ENCODE results near the gene ACP3. TPM values are rescaled to one million over a fixed set of nuclear protein-coding genes. Genes with fewer than 3 reads are reported as not detected.
"Not testable (repeated sequence)": the region's sequence is repeated elsewhere in the genome, so short reads cannot be mapped to it uniquely, and the experiment has no call there.

The ACP3 gene
- total RNA-seq, 1 donor from 2014 or later = not detected

- Mint-ChIP-seq H3K27ac (ENCODE audit: unreplicated experiment) (no peak overlapping the region), H3K36me3 (ENCODE audit: unreplicated experiment) (peaks cover 10% of the 10 kb centered on the region), H3K27me3 (ENCODE audit: unreplicated experiment) (peaks cover 9% of the 10 kb centered on the region), H3K4me1 (ENCODE audit: low read depth, unreplicated experiment) (no peaks in the 10 kb centered on the region), H3K4me3 (ENCODE audit: unreplicated experiment) (no peak overlapping the region), H3K9me3 (ENCODE audit: unreplicated experiment) (peaks cover 7% of the 10 kb centered on the region)
- no peak for TF ChIP-seq CTCF (IDR thresholded peaks at IDR 0.05; ENCODE audit: partially characterized antibody, unreplicated experiment)
- no peak for DNase-seq
Measured at GRCh38 chr3:132380920-132381319, 63.7 kb downstream of the ACP3 start.

- Mint-ChIP-seq H3K36me3 (ENCODE audit: unreplicated experiment) (peaks cover 10% of the 10 kb centered on the region), H3K27me3 (ENCODE audit: unreplicated experiment) (peaks cover 9% of the 10 kb centered on the region), H3K4me1 (ENCODE audit: low read depth, unreplicated experiment) (no peaks in the 10 kb centered on the region), H3K27ac (ENCODE audit: unreplicated experiment) (no peak overlapping the region), H3K4me3 (ENCODE audit: unreplicated experiment) (no peak overlapping the region), H3K9me3 (ENCODE audit: unreplicated experiment) (peaks cover 7% of the 10 kb centered on the region)
- DNase-seq = no peak
- no peak for TF ChIP-seq CTCF (IDR thresholded peaks at IDR 0.05; ENCODE audit: partially characterized antibody, unreplicated experiment)
Measured at GRCh38 chr3:132381348-132381944, 64.2 kb downstream of the ACP3 start.

- TF ChIP-seq CTCF (IDR thresholded peaks at IDR 0.05; ENCODE audit: partially characterized antibody, unreplicated experiment) = no peak
- DNase-seq = no peak
- Mint-ChIP-seq H3K27ac (ENCODE audit: unreplicated experiment) (no peak overlapping the region), H3K9me3 (ENCODE audit: unreplicated experiment) (peaks cover 5% of the 10 kb centered on the region), H3K4me1 (ENCODE audit: low read depth, unreplicated experiment) (no peaks in the 10 kb centered on the region), H3K36me3 (ENCODE audit: unreplicated experiment) (peaks cover 8% of the 10 kb centered on the region), H3K4me3 (ENCODE audit: unreplicated experiment) (no peak overlapping the region), H3K27me3 (ENCODE audit: unreplicated experiment) (peaks cover 3% of the 10 kb centered on the region)
Measured at GRCh38 chr3:132382267-132382666, 65.1 kb downstream of the ACP3 start.

GRCh38 chr3:132382688-132383194 is 65.5 kb downstream of the ACP3 start:
- no peak for DNase-seq
- Mint-ChIP-seq H3K9me3 (ENCODE audit: unreplicated experiment) (peaks cover 2% of the 10 kb centered on the region), H3K27ac (ENCODE audit: unreplicated experiment) (no peak overlapping the region), H3K4me3 (ENCODE audit: unreplicated experiment) (no peak overlapping the region), H3K36me3 (ENCODE audit: unreplicated experiment) (peaks cover 4% of the 10 kb centered on the region), H3K27me3 (ENCODE audit: unreplicated experiment) (peaks cover 3% of the 10 kb centered on the region), H3K4me1 (ENCODE audit: low read depth, unreplicated experiment) (no peaks in the 10 kb centered on the region)
- TF ChIP-seq CTCF (IDR thresholded peaks at IDR 0.05; ENCODE audit: partially characterized antibody, unreplicated experiment) = no peak

GRCh38 chr3:132386259-132386658 is 69.1 kb downstream of the ACP3 start:
- Mint-ChIP-seq H3K36me3 (ENCODE audit: unreplicated experiment) (no peaks in the 10 kb centered on the region), H3K9me3 (ENCODE audit: unreplicated experiment) (peaks cover 2% of the 10 kb centered on the region), H3K27ac (ENCODE audit: unreplicated experiment) (no peak overlapping the region), H3K4me1 (ENCODE audit: low read depth, unreplicated experiment) (no peaks in the 10 kb centered on the region), H3K4me3 (ENCODE audit: unreplicated experiment) (no peak overlapping the region), H3K27me3 (ENCODE audit: unreplicated experiment) (peaks cover 3% of the 10 kb centered on the region)
- no peak for TF ChIP-seq CTCF (IDR thresholded peaks at IDR 0.05; ENCODE audit: partially characterized antibody, unreplicated experiment)
- DNase-seq = no peak

GRCh38 chr3:132392675-132393074 is 75.5 kb downstream of the ACP3 start:
- H3K27me3 Mint-ChIP-seq (ENCODE audit: unreplicated experiment); H3K4me1 Mint-ChIP-seq (ENCODE audit: low read depth, unreplicated experiment); H3K9me3 Mint-ChIP-seq (ENCODE audit: unreplicated experiment); H3K27ac Mint-ChIP-seq (ENCODE audit: unreplicated experiment); H3K36me3 Mint-ChIP-seq (ENCODE audit: unreplicated experiment); H3K4me3 Mint-ChIP-seq (ENCODE audit: unreplicated experiment); DNase-seq: not testable (repeated sequence)
